Loucy (cell line): ENCODE results near the gene KRTAP10-5.
"Not testable (repeated sequence)": the region's sequence is repeated elsewhere in the genome, so short reads cannot be mapped to it uniquely, and the experiment has no call there.

Source experiments
- H2AFZ ChIP-seq: fragments of 200-600 bp; sonication (generic); 2 replicates; pipeline ENCODE4 v1.6.0; 2016; ENCODE audit warnings: antibody characterized with exemption, mild to moderate bottlenecking, low read length, moderate library complexity
- H3F3A ChIP-seq: fragments of 200-600 bp; 2 replicates; pipeline ENCODE4 v1.6.0; 2016; ENCODE audit warnings: antibody characterized with exemption, low read depth, mild to moderate bottlenecking
- H3K27me3 ChIP-seq: fragments of 200-600 bp; sonication (generic); 2 replicates; pipeline ENCODE4 v1.6.1; 2014; ENCODE audit warnings: low read length, mild to moderate bottlenecking; ENCODE audit not compliant: insufficient read depth, poor library complexity, severe bottlenecking
- H3K36me3 ChIP-seq: fragments of 200-600 bp; sonication (generic); 2 replicates; pipeline ENCODE4 v1.6.1; 2016; ENCODE audit warnings: low read length; ENCODE audit not compliant: insufficient read depth
- H3K4me1 ChIP-seq: fragments of 200-600 bp; sonication (generic); 2 replicates; pipeline ENCODE4 v1.5.1; 2014; ENCODE audit warnings: low read length, mild to moderate bottlenecking; ENCODE audit not compliant: insufficient read depth, poor library complexity, severe bottlenecking
- H3K4me2 ChIP-seq: fragments of 200-600 bp; sonication (generic); 2 replicates; pipeline ENCODE4 v1.6.0; 2014; ENCODE audit warnings: antibody characterized with exemption, low read length, low read depth, mild to moderate bottlenecking; ENCODE audit not compliant: poor library complexity, severe bottlenecking
- H3K4me3 ChIP-seq: fragments of 200-600 bp; sonication (generic); 2 replicates; pipeline ENCODE4 v1.5.1; 2014; ENCODE audit warnings: low read length, mild to moderate bottlenecking, mixed read lengths; ENCODE audit not compliant: poor library complexity, severe bottlenecking
- H3K79me2 ChIP-seq: fragments of 200-600 bp; sonication (generic); 2 replicates; pipeline ENCODE4 v1.6.1; 2014; ENCODE audit warnings: low read length; ENCODE audit not compliant: insufficient read depth
- H3K9ac ChIP-seq: fragments of 200-600 bp; sonication (generic); 2 replicates; pipeline ENCODE4 v1.6.0; 2014; ENCODE audit warnings: mild to moderate bottlenecking, low read depth, low read length, moderate library complexity; ENCODE audit not compliant: poor library complexity, severe bottlenecking
- H3K9me2 ChIP-seq: fragments of 200-600 bp; sonication (generic); replicated peaks from 2 replicates; pipeline ENCODE4 v1.6.1; 2016; ENCODE audit warnings: low read depth, low read length, mixed read lengths
- H3K9me3 ChIP-seq: fragments of 200-600 bp; sonication (generic); 2 replicates; pipeline ENCODE4 v1.6.1; 2014; ENCODE audit warnings: mild to moderate bottlenecking, antibody characterized with exemption, low read length, low read depth; ENCODE audit not compliant: insufficient read depth
- H4K20me1 ChIP-seq: fragments of 200-600 bp; sonication (generic); 2 replicates; pipeline ENCODE4 v1.6.0; 2014; ENCODE audit warnings: antibody characterized with exemption, low read length, mild to moderate bottlenecking; ENCODE audit not compliant: insufficient read depth, poor library complexity, severe bottlenecking
- CTCF ChIP-seq: fragments of 200-600 bp; sonication (generic); conservative IDR thresholded peaks from 2 replicates; pipeline ENCODE4 v1.5.1; 2014; ENCODE audit warnings: mild to moderate bottlenecking, antibody characterized with exemption, low read length
- EZH2phosphoT487 ChIP-seq: fragments of 200-600 bp; IDR thresholded peaks from 2 replicates; pipeline ENCODE4 v1.6.1; 2018; ENCODE audit warnings: antibody characterized with exemption, mild to moderate bottlenecking, moderate library complexity, borderline replicate concordance

The KRTAP10-5 gene

DNA sequence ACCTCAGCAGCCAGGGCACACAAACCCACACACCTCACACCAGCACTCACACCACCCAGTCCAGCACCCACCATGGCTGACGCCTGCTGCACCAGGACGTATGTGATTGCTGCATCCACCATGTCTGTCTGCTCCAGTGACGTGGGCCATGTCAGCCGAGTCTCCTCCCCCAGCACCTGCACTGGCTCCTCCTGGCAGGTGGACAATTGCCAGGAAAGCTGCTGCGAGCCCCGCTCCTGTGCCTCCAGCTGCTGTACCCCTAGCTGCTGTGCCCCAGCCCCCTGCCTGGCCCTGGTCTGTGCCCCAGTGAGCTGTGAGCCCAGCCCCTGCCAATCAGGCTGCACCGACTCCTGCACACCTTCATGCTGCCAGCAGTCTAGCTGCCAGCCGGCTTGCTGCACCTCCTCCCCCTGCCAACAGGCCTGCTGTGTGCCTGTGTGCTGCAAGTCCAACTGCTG is 31.7 kb upstream of the KRTAP10-5 start, which contains the start of gene KRTAP10-8:
Gene KRTAP10-8 (plus strand): TSS at position 51 of the 458 bp plus-strand sequence. CDS start 22 bp downstream, at position 73.
- H3K4me3 ChIP-seq = no peak within 1 kb of the TSS
- H3K9me3 ChIP-seq = peaks cover 13% of the 10 kb centered on the region; the same call in 1 of the 2 replicates
- H3K9ac ChIP-seq = no peak within 1 kb of the TSS
- no peaks in the 10 kb centered on the region for H3K36me3 ChIP-seq
- TF ChIP-seq CTCF = no peak
- no peak for TF ChIP-seq EZH2phosphoT487
- no peaks in the 10 kb centered on the region for H3K4me1 ChIP-seq
- no peak within 1 kb of the TSS for H2AFZ ChIP-seq
- H3K4me2 ChIP-seq = no peak within 1 kb of the TSS
- H3F3A ChIP-seq = no peaks in the 10 kb centered on the region
- H4K20me1 ChIP-seq = no peaks in the 10 kb centered on the region
- no peaks in the 10 kb centered on the region for H3K27me3 ChIP-seq
- no peaks in the 10 kb centered on the region for H3K79me2 ChIP-seq
- H3K9me2 ChIP-seq = no peaks in the 10 kb centered on the region

- Histone ChIP-seq H3K4me2 (no peak overlapping the region), H3K27me3 (no peaks in the 10 kb centered on the region), H3K9me2 (no peaks in the 10 kb centered on the region), H3K9ac (no peak overlapping the region), H3K4me1 (no peaks in the 10 kb centered on the region), H3K4me3 (no peak overlapping the region), H4K20me1 (no peaks in the 10 kb centered on the region), H3K9me3 (peaks cover 13% of the 10 kb centered on the region; the same call in 1 of the 2 replicates), H3F3A (no peaks in the 10 kb centered on the region), H2AFZ (no peak overlapping the region), H3K36me3 (no peaks in the 10 kb centered on the region), H3K79me2 (no peaks in the 10 kb centered on the region)
- TF ChIP-seq CTCF (no peak), EZH2phosphoT487 (no peak)
Observed at GRCh38 chr21:44611551-44611950, 31.1 kb upstream of the KRTAP10-5 start.

- H3K27me3 ChIP-seq, H4K20me1 ChIP-seq, H3K4me3 ChIP-seq, H3K4me2 ChIP-seq, H3K79me2 ChIP-seq, H3K4me1 ChIP-seq, H3K36me3 ChIP-seq, H3K9ac ChIP-seq, H3F3A ChIP-seq, H3K9me2 ChIP-seq, H2AFZ ChIP-seq: not testable (repeated sequence)
- peaks cover 13% of the 10 kb centered on the region; the same call in 1 of the 2 replicates for H3K9me3 ChIP-seq
Observed at GRCh38 chr21:44610157-44610843, 29.9 kb upstream of the KRTAP10-5 start.

DNA sequence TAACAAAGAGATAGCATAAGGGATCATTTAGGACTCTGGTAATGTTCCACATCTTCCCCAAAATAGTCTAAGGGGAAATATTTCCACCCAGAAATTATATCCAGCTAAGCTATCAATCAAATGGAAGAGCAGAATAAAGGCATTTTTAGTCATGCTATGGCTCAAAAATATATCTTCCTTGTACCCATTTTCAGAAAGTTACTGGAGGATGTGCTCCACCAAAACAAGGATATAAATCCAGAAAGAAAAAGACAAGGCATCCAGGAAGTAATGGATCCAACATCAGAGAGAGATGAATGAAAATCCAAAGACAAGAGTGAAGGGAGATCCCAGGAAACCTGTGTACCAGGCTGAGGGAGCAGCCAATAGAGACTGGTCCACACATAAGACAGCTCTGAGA is 28.8 kb upstream of the KRTAP10-5 start:
- no peak for TF ChIP-seq EZH2phosphoT487
- no peak for TF ChIP-seq CTCF
- Histone ChIP-seq H3K79me2 (no peaks in the 10 kb centered on the region), H4K20me1 (no peaks in the 10 kb centered on the region), H3K4me2 (no peak overlapping the region), H3K4me3 (no peak overlapping the region), H3K9me3 (peaks cover 13% of the 10 kb centered on the region; the same call in 1 of the 2 replicates), H3K36me3 (no peaks in the 10 kb centered on the region), H3F3A (no peaks in the 10 kb centered on the region), H2AFZ (no peak overlapping the region), H3K4me1 (no peaks in the 10 kb centered on the region), H3K9ac (no peak overlapping the region), H3K9me2 (no peaks in the 10 kb centered on the region), H3K27me3 (no peaks in the 10 kb centered on the region)
